Gastroesophageal sphincter (tissue), 4 donors: ENCODE results near the gene WDR37. TPM values are rescaled to one million over a fixed set of nuclear protein-coding genes. Genes with fewer than 3 reads are reported as not detected.

Experiments used
- ATAC-seq: fragments of 150-250 bp; one replicate; pipeline ENCODE4 v1.9.1; 2016; ENCODE audit warnings: mild to moderate bottlenecking, moderate library complexity
- H3K27ac ChIP-seq, 4 donors: fragments of 200-600 bp; sonication (generic) in 3 of 4; 1 replicate in 3 of 4; 2 replicates in 1 of 4; pipeline ENCODE4 v1.5.1; 2016 to 2019
- H3K27me3 ChIP-seq: fragments of 200-600 bp; sonication (generic); one replicate; pipeline ENCODE4 v1.5.1; 2019
- H3K36me3 ChIP-seq, 2 donors: fragments of 200-600 bp; sonication (generic); one replicate each; pipeline ENCODE4 v1.5.1; 2019; ENCODE audit warnings: control low read depth in 1 of 2
- H3K4me1 ChIP-seq, 3 donors: fragments of 200-600 bp; sonication (generic); 1 replicate in 2 of 3; 2 replicates in 1 of 3; pipeline ENCODE4 v1.5.1; 2016 to 2019; ENCODE audit warnings: control low read depth in 2 of 3
- H3K4me3 ChIP-seq, 2 donors: fragments of 200-600 bp; sonication (generic); one replicate each; pipeline ENCODE4 v1.5.1; 2019; ENCODE audit warnings: mild to moderate bottlenecking in 1 of 2, moderate library complexity in 1 of 2
- H3K9me3 ChIP-seq, 3 donors: fragments of 200-600 bp; sonication (generic); one replicate each; pipeline ENCODE4 v1.5.1; 2017 to 2019; ENCODE audit warnings: control low read depth in 2 of 3
- EP300 ChIP-seq: sonication (generic); formaldehyde crosslinking; IDR thresholded peaks from one replicate; pipeline ENCODE4 v1.6.1; 2017; ENCODE audit warnings: antibody characterized with exemption, mild to moderate bottlenecking
- POLR2A ChIP-seq, 2 donors: fragments of 450-650 bp; IDR thresholded peaks; one replicate each; pipeline ENCODE4 v1.6.1; 2017; ENCODE audit warnings: antibody characterized with exemption in 2 of 2, mild to moderate bottlenecking in 2 of 2, moderate library complexity in 1 of 2
- POLR2AphosphoS5 ChIP-seq: sonication (generic); formaldehyde crosslinking; IDR thresholded peaks from one replicate; pipeline ENCODE4 v1.6.1; 2017; ENCODE audit warnings: antibody characterized with exemption
- WGBS, 2 donors: methylation state at CpG; one replicate each; pipeline ENCODE4 v1.1.5; 2018; ENCODE audit warnings: low coverage in 1 of 2; 5-methylcytosine and 5-hydroxymethylcytosine counted together
- total RNA-seq, 4 donors: library from RNA; depleted of rRNA; stranded (reverse); fragments of >200 nt; gene quantifications; one replicate each; pipeline ENCODE4 v1.1.0, GENCODE V29; 2016
- TF ChIP-seq, protein P1 (sequence below), 4 experiments: fragments of 200-600 bp in 2 of 4; fragments of 450-650 bp in 2 of 4; sonication (generic) in 1 of 4; IDR thresholded peaks; one replicate each; pipeline ENCODE4 v1.5.1; 2017 to 2019; ENCODE audit warnings: antibody characterized with exemption in 4 of 4, mild to moderate bottlenecking in 2 of 4, moderate library complexity in 2 of 4

WDR37 gene
- total RNA-seq, 4 donors from 2014 or later: 11.4 to 16.7 (median 13.9) TPM

DNA sequence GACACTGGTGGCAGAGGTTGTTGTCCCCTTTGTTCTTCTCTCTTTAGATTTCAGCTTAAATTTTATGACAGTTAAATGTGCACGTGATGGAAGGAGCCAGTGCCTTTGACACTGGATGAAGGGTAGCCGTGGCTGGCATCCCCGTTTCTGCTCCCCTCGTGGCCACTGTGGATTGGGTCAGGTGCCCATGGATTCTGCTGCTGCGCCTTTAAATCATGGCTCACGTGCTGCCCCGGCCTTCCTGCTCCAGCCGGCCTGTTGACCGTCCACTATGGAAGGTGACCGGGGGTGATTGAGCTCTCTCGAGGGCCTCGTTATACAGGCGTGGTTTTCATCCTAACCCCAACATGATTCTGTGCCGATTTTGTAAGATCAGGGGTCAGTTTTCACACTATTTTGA lies 34.5 kb downstream of the WDR37 start:
- Histone ChIP-seq H3K4me3 (no peak overlapping the region), H3K9me3 (no peaks in the 10 kb centered on the region), H3K27ac (no peak overlapping the region), H3K36me3 (peaks cover 2 to 95% of the 10 kb centered on the region in 2 donors), H3K27me3 (no peaks in the 10 kb centered on the region), H3K4me1 (no peaks in the 10 kb centered on the region)
- no peak for ATAC-seq
- 97 to 99% methylated on average over 9 to 11 of the region's 14 CpGs for WGBS, 2 donors
- TF ChIP-seq EP300 (no peak), POLR2A (IDR thresholded peaks at IDR 0.05) (no peak), POLR2AphosphoS5 (no peak)
- TF ChIP-seq, protein P1, sequence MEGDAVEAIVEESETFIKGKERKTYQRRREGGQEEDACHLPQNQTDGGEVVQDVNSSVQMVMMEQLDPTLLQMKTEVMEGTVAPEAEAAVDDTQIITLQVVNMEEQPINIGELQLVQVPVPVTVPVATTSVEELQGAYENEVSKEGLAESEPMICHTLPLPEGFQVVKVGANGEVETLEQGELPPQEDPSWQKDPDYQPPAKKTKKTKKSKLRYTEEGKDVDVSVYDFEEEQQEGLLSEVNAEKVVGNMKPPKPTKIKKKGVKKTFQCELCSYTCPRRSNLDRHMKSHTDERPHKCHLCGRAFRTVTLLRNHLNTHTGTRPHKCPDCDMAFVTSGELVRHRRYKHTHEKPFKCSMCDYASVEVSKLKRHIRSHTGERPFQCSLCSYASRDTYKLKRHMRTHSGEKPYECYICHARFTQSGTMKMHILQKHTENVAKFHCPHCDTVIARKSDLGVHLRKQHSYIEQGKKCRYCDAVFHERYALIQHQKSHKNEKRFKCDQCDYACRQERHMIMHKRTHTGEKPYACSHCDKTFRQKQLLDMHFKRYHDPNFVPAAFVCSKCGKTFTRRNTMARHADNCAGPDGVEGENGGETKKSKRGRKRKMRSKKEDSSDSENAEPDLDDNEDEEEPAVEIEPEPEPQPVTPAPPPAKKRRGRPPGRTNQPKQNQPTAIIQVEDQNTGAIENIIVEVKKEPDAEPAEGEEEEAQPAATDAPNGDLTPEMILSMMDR (IDR thresholded peaks at IDR 0.05): no peak

DNA sequence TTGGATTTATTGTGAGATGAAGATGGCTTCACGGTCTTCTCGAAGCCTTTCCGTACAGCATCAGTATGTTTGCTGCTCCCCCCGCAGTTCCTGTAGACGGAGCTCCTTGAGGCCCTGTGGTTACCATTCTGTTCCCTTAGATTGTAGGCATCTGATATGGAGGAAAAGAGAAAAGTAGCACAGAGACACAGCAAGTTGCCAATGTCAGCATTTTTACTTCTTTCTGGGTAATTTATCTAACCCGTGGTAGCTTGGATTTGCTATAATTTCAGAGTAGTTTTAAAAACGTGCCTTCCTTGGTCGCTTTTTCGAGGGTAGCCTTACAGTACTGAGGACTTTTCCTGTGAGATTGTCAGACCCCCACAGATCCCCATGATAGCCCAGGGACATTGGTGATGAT lies 37.5 kb downstream of the WDR37 start:
- ATAC-seq: no peak
- H3K4me3 ChIP-seq: no peak overlapping the region
- peaks cover 0 to 95% of the 10 kb centered on the region in 2 donors for H3K36me3 ChIP-seq
- H3K27ac ChIP-seq: no peak overlapping the region
- no peaks in the 10 kb centered on the region for H3K9me3 ChIP-seq
- no peak for TF ChIP-seq POLR2A (IDR thresholded peaks at IDR 0.05)
- TF ChIP-seq, protein P1 (IDR thresholded peaks at IDR 0.05): no peak
- no peak for TF ChIP-seq EP300
- TF ChIP-seq POLR2AphosphoS5: no peak
- no peaks in the 10 kb centered on the region for H3K27me3 ChIP-seq
- WGBS, 2 donors: 95 to 99% methylated on average over 7 to 9 of the region's 9 CpGs
- peaks cover 0 to 3% (median 0%) of the 10 kb centered on the region in 3 donors for H3K4me1 ChIP-seq

DNA sequence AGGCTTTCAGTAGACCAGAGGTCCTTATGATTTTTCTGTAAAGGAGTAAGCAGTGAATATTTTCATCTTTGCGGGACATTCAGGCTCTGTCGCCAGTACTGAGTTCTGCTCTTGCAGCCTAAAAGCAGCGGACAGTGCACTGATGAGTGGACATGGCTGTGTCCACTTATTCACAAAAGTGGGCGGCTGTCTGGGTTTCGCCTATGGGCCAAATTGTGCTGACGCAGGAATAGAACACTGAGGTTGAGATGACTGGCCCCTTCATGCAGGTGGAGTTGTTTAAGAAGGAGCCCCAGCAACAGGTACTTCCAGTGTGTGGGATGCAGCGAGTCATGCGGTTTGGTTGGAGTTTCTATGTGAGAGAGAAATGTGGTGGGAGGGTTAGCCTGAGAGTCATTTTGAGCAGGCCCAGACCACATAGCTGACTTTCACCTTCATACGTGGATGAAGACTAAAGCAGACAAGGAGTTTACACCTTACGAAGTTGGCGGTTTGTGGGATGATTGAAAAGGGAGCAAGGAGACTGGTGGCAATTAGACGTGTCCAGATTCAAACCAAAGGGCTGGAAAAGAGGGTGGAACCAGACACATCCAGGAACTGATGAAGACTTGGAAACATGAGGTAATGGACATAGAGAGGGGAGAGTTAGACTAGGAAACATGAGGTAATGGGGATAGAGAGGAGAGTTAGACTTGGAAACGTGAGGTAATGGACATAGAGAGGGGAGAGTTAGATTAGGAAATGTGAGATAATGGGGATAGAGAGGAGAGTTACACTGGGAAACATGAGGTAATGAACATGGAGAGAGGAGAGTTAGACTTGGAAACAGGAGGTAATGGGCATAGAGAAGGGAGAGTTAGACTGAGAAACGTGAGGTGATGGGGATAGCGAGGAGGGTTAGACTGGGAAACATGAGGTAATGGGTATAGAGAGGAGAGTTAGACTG lies 38.2 kb downstream of the WDR37 start:
- TF ChIP-seq POLR2AphosphoS5: no peak
- no peak for TF ChIP-seq EP300
- TF ChIP-seq, protein P1 (IDR thresholded peaks at IDR 0.05): no peak
- no peak for TF ChIP-seq POLR2A (IDR thresholded peaks at IDR 0.05)
- no peak overlapping the region for H3K27ac ChIP-seq
- no peak overlapping the region for H3K4me3 ChIP-seq
- 93 to 96% methylated on average over 11 to 14 of the region's 15 CpGs for WGBS, 2 donors
- peaks cover 0 to 10% (median 0%) of the 10 kb centered on the region in 3 donors for H3K4me1 ChIP-seq
- no peaks in the 10 kb centered on the region for H3K27me3 ChIP-seq
- peaks cover 0 to 93% of the 10 kb centered on the region in 2 donors for H3K36me3 ChIP-seq
- no peaks in the 10 kb centered on the region for H3K9me3 ChIP-seq
- no peak for ATAC-seq

DNA sequence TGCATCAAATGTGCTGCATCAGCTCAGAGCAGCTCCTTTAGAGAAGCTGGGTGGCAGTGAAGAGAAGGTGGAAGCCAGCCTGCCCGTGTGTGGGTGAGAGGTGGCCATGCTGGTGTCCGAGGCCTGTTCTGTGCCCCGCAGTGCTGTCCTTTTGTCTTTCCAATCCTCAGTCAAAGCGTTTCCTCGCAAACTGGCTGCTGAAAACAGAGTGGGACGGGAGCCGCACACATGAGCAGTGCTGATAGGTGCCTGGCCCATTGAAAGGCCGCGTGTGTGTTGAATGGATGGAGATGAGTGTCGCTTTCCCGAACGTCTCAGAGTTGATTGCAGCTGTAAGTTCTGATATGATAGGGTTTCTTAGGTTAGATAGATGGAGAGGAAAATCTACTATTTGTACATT lies 39.3 kb downstream of the WDR37 start:
- WGBS, 2 donors: 74 to 98% methylated on average over 5 to 6 of the region's 12 CpGs
- peaks cover 0 to 16% (median 0%) of the 10 kb centered on the region in 3 donors for H3K4me1 ChIP-seq
- TF ChIP-seq POLR2AphosphoS5: no peak
- TF ChIP-seq, protein P1 (IDR thresholded peaks at IDR 0.05): no peak
- TF ChIP-seq POLR2A (IDR thresholded peaks at IDR 0.05): no peak
- no peak for TF ChIP-seq EP300
- H3K4me3 ChIP-seq: no peak overlapping the region
- no peak for ATAC-seq
- peaks cover 0 to 92% of the 10 kb centered on the region in 2 donors for H3K36me3 ChIP-seq
- no peaks in the 10 kb centered on the region for H3K9me3 ChIP-seq
- H3K27ac ChIP-seq: no peak overlapping the region
- H3K27me3 ChIP-seq: no peaks in the 10 kb centered on the region
